ENCODE measurements around the gene ZFR. TPM values are rescaled to one million over a fixed set of nuclear protein-coding genes. Genes with fewer than 3 reads are reported as not detected.

ZFR gene
- total RNA-seq, 4 donors from 2014 or later = 44.9 to 61.6 (median 52.7) TPM

DNA sequence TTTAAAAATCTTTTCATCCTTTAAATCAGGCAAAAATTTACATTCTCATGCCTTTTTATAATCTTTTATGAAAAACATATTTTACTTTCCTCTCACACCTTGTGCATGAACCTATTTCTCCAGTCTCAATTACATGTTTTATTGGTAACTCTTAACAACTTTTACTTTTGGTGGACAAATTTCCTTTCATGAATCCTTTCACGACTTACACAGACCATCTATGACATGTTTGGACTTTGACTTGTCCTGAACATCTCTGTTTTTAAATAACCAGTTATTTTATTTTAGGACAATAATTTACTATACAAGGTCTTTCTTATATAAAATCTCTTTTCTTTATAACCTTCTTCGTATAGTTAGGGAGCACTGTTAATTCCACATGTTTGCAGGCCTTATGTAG lies 105.3 kb downstream of the ZFR start:
- H3K4me3 ChIP-seq (ENCODE audit: low read depth, poor library complexity, severe bottlenecking) = no peak overlapping the region
- no peak for DNase-seq (ENCODE audit: low spot score in 2 of 2)
- TF ChIP-seq, protein P1, sequence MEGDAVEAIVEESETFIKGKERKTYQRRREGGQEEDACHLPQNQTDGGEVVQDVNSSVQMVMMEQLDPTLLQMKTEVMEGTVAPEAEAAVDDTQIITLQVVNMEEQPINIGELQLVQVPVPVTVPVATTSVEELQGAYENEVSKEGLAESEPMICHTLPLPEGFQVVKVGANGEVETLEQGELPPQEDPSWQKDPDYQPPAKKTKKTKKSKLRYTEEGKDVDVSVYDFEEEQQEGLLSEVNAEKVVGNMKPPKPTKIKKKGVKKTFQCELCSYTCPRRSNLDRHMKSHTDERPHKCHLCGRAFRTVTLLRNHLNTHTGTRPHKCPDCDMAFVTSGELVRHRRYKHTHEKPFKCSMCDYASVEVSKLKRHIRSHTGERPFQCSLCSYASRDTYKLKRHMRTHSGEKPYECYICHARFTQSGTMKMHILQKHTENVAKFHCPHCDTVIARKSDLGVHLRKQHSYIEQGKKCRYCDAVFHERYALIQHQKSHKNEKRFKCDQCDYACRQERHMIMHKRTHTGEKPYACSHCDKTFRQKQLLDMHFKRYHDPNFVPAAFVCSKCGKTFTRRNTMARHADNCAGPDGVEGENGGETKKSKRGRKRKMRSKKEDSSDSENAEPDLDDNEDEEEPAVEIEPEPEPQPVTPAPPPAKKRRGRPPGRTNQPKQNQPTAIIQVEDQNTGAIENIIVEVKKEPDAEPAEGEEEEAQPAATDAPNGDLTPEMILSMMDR (IDR thresholded peaks at IDR 0.05) = no peak
- no peak for TF ChIP-seq POLR2A (IDR thresholded peaks at IDR 0.05)
- WGBS, 2 donors = 75 to 80% methylated on average over 2 of the region's 2 CpGs
- intact Hi-C loops (cut with DNase I; ENCODE audit: low total_unique reads) = loop anchor here (10.0 kb wide), 1 partner anchor 104 kb away; no protein-coding TSS in a partner anchor

DNA sequence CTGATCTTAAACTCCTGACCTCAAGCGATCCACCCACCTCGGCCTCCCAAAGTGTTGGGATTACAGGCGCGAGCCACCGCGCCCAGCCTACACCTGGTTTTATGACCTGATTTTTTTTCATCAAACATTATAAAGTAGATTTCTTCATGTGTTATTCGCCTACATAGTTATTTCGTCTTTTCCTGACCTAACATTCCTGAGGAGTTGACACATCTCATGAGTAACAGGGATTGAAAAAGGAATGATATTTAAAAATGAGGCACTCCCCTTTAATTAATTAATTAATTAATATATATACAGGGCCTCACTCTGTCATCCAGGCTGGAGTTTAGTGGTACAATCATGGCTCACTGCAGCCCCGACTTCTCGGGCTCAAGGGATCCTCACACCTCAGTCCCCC lies 111.6 kb downstream of the ZFR start:
- intact Hi-C loops (cut with DNase I; ENCODE audit: low total_unique reads) = loop anchor here (10.0 kb wide), 1 partner anchor 98 kb away; no protein-coding TSS in a partner anchor

DNA sequence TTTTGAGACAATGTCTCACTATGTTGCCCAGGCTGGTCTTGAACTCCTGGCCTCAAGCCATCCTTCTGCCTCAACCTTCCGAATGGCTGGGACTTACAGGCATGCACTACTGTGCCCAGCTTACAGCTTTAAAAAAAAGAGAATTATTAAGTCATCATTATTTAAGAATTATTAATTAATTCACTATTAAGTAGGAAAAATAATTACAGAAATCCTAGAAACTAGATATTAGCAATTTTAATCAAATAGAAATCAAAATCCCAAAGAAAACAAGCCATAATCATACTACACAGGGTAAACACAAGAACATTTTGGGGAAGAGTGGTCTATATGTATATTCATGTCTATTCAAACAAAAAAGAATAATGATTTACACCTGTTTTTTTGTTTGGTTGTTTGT lies 112.2 kb downstream of the ZFR start:
- no peak overlapping the region for H3K4me3 ChIP-seq (ENCODE audit: low read depth, poor library complexity, severe bottlenecking)
- DNase-seq (ENCODE audit: low spot score in 2 of 2) = no peak
- intact Hi-C loops (cut with DNase I; ENCODE audit: low total_unique reads) = loop anchor here (10.0 kb wide), 1 partner anchor 98 kb away; no protein-coding TSS in a partner anchor
- TF ChIP-seq POLR2A (IDR thresholded peaks at IDR 0.05) = no peak
- TF ChIP-seq, protein P1 (IDR thresholded peaks at IDR 0.05) = no peak
- WGBS, 2 donors = 88 to 89% methylated on average over 1 of the region's 1 CpG

More for the DNA sequence above, 111.6 kb downstream of the ZFR start:
- WGBS, 2 donors = 85 to 89% methylated on average over 10 of the region's 10 CpGs
- TF ChIP-seq, protein P1 (IDR thresholded peaks at IDR 0.05) = no peak
- no peak for TF ChIP-seq POLR2A (IDR thresholded peaks at IDR 0.05)
- no peak overlapping the region for H3K4me3 ChIP-seq (ENCODE audit: low read depth, poor library complexity, severe bottlenecking)
- no peak for DNase-seq (ENCODE audit: low spot score in 2 of 2)

DNA sequence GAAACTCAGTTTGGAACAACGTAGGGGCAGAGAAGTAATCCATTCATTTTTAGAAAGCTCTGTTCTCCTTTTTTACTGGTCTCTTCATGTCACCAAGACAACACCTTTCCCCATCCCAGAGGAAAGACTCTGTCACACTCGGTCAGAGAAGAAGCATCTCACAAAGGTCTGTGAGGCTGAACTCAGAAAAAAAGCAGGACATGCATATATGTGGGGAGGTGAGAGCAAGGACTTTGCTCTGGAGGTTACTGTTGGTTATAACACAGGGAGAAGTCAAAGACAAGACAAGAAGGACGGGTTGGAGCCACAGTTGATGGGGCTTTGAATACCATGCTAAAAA lies 112.6 kb downstream of the ZFR start:
- H3K4me3 ChIP-seq (ENCODE audit: low read depth, poor library complexity, severe bottlenecking) = no peak overlapping the region
- DNase-seq (ENCODE audit: low spot score in 2 of 2) = no peak
- intact Hi-C loops (cut with DNase I; ENCODE audit: low total_unique reads) = loop anchor here (10.0 kb wide), 1 partner anchor 97 kb away; no protein-coding TSS in a partner anchor
- WGBS, 2 donors = 35 to 59% methylated on average over 3 of the region's 3 CpGs
- TF ChIP-seq POLR2A (IDR thresholded peaks at IDR 0.05) = no peak
- TF ChIP-seq, protein P1 (IDR thresholded peaks at IDR 0.05) = no peak

DNA sequence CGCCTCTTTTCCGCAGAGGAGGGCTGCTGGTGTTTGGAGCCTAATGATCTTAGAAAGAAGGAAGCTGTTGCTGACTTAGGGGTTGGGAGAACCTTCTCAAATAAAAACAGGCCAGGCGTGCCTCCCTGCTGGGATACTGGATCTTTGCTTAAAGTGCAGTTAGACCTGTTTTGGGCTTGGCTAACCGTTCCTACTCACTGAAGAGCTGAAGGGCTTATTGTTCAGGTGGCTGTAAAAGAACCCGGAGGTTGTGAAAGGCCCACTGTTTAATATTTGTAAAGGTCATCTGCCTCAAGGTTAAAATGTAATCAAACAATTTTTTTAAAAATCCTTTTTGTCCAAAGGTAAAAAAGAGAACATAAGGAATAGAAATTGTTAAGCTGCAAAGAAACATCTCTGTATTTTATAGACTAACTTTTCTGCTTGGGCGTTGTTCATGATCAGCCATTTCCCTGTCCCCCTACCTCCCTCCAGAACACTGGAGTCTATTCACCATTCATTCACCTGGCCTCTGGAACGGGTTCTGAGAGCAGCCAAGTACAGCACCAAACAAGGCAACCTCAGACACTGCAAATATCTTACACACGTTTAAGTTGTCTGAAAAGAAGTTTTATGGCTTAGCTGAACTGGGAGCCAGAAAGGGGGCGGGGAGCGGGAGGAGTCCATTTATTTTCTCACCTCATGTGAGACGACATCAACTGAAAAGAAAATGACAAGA lies 113.2 kb downstream of the ZFR start:
- intact Hi-C loops (cut with DNase I; ENCODE audit: low total_unique reads) = loop anchor here (10.0 kb wide), 1 partner anchor 97 kb away; no protein-coding TSS in a partner anchor
- TF ChIP-seq POLR2A (IDR thresholded peaks at IDR 0.05) = no peak
- TF ChIP-seq, protein P1 (IDR thresholded peaks at IDR 0.05) = no peak
- 40 to 49% methylated on average over 11 of the region's 11 CpGs for WGBS, 2 donors
- peak in 1 of 2 donors; percentile 85 for DNase-seq (ENCODE audit: low spot score in 2 of 2)
- no peak overlapping the region for H3K4me3 ChIP-seq (ENCODE audit: low read depth, poor library complexity, severe bottlenecking)

Data from lower leg skin (tissue), 4 donors.